ENCODE measurements around the gene TLCD4.
"Not testable (repeated sequence)": the region's sequence is repeated elsewhere in the genome, so short reads cannot be mapped to it uniquely, and the experiment has no call there.

Gene TLCD4

DNA sequence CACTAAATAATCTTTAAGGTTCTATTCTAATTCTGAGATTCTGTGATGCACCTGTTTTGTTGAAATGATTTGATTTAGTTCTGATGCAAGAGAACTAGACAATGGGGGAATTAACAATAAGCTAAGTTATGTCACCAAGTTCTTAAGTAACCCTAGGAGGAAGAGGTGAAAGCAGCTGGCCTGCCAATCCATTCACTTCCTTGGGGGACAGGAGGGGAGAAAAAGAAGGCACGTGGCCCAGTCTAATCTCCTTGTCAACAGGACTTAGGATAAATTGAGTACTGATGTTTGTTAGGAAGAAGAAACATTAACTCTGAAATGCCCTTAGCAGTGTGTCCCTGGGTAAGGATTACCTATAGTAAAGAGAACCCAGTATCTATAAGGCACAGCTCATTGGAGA, 36.9 kb downstream of the TLCD4 start:
- no peaks in the 10 kb centered on the region for H3K9me3 Mint-ChIP-seq (ENCODE audit: low read depth)

DNA sequence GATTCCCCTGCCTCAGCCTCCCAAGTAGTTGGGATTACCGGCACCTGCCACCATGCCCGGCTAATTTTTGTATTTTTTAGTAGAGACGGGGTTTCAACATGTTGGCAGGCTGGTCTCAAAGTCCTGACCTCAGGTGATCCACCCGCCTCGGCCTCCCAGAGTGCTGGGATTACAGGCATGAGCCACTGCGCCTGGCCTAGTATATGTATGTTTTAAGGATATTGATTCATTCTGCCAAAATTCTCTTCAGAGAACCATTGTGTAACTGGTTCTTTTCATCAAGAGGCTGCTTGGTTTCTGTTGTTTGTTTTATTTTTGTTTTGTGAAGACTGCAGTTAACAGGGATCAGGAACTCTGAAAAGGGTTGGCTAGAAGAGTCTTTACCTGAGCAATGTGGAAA, 48.4 kb downstream of the TLCD4 start:
- not testable (repeated sequence) for H3K36me3 Mint-ChIP-seq; H3K4me3 Mint-ChIP-seq; H3K4me1 Mint-ChIP-seq (ENCODE audit: low read depth); H3K27me3 Mint-ChIP-seq; H3K9me3 Mint-ChIP-seq (ENCODE audit: low read depth); H3K27ac Mint-ChIP-seq

More for the DNA sequence above, 36.9 kb downstream of the TLCD4 start:
- no peaks in the 10 kb centered on the region for H3K27me3 Mint-ChIP-seq
- H3K36me3 Mint-ChIP-seq: no peaks in the 10 kb centered on the region
- H3K27ac Mint-ChIP-seq: no peak overlapping the region
- H3K4me3 Mint-ChIP-seq: no peak overlapping the region
- H3K4me1 Mint-ChIP-seq (ENCODE audit: low read depth): no peaks in the 10 kb centered on the region

Measured in activated naive CD8-positive, alpha-beta T cell (primary cell).